Glomerular visceral epithelial cell (primary cell): Measurements from ENCODE around the gene PHF21B.
"Not testable (repeated sequence)": the region's sequence is repeated elsewhere in the genome, so short reads cannot be mapped to it uniquely, and the experiment has no call there.

ENCODE experiments used
- DNase-seq: peaks from one replicate; pipeline ENCODE4 v3.0.0-alpha.2; 2016; ENCODE audit errors: extremely low spot score

PHF21B gene

DNA sequence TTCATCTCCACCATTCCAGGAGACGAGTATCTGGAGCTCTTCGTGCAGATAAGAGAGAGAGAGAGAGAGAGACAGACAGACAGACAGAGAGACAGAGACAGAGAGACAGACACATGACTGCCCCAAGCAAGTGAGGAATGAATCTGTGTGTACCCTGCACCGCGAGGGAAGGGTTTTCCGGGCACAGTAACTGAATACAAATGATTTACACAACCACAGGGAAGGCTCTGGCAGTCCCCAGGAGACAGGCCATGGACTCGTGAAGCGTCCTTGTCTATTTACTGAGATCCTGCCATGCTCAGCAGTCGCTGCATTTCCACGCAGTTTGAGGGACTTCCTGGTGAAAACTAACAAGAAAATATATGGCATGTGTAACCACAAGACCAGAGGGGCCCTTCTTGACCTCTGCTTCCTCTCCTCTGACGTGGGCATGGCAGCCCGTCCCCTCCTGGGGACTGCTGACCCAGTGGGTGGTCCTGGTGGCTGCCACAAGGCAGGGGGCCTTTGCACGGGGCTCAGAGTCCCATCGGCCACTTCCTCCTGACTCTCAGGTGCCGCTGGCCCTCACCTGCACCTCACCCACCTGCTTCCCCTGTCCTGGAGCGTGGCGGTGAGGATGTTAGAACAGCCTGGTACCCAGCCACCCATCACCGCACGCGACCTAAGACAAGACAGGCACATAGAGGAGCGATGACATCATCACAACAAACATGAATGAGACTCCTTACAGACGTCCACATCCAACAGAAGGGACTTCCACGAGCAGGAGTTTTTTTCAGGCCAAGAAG lies 75.9 kb downstream of the PHF21B start:
- no peak for DNase-seq

DNA sequence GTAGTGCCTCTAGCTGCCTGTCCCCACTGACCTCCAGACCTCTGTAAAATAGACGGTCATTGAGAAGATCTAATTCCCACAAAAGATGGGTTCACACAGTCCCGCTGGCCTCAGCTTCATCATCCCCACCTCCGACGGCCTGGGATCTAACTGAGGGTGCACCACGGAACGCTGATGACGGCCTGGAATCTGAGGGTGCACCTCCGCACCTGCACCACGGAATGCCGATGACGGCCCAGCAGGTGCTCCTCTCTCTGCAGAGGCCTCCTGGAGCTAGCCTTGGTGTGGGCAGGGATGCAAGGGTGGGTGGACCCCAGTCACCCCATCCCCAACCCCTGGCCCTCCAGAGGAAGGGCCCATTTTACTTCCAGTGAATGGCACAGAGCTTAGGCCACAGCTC lies 77.3 kb downstream of the PHF21B start:
- DNase-seq: no peak

DNA sequence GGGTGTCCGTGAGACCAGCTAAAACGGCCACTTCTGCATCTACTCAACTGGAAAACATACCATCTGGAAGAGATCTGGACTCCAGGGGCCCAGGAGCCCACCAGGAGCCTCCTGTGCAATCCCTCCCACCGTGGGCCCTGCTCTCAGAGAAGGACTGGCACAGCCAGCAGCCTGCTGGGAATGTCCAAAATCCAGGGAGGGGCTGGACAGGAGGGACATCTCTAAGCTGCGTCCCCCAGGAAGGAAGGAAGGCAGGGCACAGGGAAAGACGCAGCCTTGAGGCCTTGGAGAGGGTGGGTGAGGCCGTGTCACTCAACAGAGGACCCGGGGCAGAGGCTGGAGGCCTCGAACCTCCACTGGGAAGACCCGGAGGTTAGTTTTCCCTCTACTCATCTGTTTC lies 78.0 kb downstream of the PHF21B start:
- DNase-seq: no peak

DNA sequence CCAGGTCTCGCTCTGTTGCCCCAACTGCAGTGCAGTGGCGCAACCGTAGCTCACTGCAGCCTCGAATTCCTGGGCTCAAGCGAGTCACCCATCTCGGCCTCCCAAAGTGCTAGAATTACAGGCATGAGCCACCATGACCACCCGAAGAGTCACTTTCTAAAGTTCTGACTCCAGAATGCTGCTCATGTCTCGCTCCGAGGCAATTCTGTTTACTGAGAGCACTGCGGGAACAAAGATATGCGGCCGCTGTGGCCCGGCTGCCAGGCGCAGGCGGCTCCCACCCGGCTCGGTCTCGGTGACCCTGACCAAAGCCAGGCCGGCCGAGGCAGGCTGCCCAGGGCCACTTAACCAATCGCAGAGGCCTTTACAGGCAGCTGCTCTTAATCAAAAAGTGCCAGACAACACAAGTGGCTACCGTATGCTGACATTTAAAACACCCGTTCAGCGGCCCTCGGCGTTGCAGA lies 78.7 kb downstream of the PHF21B start:
- DNase-seq: no peak

DNA sequence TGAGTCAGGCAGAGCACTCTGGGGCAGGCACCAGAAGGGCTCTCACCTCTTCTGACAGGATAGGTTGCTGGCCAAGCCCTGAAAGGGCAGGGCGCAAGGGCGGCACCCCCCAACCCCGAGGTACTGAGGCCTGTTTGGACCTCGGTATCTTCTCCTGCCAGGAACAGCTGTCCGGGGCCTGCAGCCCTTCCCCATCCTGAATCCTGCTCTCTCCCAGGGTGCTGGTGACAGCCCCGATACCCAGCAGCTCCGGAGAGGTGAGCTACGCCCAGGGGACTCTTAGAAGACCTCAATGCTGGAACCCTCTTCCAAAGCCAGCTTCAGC lies 79.1 kb downstream of the PHF21B start:
- no peak for DNase-seq

DNA sequence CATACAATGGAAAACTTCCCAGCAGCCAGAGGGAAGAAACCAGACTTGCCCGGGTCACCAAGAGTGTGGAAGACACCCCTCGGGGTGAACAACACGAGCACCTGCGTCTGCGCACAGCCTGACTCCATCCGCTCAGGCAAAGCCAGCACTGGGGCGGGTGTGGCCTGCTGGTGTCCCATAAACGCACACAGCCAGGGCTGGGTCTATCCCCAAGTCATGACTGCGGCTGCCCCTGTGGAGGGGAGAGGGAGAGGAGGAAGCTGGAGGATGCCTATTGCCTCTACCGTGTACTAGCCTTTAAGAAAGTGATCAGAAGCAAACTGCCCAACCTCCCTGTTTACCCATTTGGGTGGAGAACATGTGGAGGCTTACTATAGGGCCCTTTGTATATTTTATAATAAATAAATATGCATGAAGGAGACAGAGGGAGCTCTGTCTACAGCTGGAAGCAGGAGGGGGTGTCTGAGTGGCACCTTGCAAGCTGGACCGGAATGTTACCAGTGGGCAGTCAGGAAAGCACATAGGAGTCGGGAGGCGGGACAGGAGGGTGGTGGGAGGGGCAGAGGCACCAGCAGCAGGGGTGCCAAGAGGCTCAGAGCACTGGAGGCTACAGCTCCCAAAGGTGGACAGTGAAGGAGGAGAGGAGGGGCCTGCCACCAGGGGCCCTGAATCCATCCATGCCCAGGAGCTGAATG lies 79.6 kb downstream of the PHF21B start:
- no peak for DNase-seq

DNA sequence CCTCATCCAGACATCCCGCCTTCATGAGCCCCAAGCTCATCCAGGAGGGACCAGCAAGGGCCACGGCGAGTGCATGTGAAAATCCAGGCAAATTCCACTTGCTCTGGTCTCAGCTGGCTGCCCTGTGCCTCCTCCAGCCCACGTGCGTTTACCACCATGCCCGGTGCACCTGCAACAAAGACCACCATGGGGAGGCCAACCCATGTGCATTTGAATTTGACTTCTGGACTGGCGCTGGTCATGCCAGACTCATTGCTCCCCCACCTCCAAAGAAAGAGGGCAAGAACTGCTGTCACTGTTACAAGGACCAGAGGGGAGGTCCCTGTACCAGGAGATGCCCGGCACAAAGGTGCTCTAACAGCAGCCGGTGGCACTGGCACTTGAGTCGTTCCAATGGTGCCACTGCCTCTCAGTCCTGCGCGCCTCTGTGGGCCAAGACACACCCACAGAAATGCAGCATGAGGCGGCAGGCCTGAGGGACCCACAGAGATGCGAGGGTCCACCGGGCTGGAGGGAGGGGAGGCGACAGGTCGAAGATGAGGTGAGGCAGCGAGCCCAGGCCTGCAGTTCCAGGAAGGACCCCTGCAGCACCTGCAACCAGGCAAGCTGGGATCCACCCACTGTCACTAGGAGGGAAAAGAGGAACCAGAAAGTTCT lies 80.3 kb downstream of the PHF21B start:
- DNase-seq: no peak

DNA sequence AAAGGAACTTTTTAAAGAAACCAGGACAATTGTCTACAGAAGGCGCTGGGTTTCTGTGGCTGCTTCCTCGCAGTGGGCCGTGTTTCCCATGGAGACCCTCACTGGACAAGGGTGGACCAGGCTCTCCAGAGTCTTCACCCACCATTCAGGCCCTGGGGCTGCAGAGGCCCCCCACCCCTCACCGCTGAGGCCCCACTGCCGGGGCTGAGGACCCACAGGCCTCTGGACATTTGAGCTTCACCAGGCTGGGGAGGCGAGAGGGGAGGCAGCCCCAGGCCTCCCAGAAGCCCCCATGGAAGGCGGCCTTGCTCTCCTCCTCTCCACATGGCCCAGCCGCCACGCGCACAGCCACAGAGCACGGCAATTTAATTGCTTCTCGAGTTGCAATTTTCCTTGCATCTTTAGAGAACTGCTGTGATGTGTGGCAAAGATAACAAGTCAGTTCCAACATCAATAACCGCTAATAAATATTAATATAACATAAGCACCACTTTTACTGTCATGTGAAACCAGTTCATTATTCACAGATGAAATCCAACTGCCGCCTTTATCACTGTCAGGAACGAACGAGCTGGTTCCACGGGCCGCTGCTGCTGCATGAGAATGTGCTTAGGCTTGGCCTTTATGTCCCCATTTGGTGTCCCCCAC lies 81.0 kb downstream of the PHF21B start:
- DNase-seq: no peak

DNA sequence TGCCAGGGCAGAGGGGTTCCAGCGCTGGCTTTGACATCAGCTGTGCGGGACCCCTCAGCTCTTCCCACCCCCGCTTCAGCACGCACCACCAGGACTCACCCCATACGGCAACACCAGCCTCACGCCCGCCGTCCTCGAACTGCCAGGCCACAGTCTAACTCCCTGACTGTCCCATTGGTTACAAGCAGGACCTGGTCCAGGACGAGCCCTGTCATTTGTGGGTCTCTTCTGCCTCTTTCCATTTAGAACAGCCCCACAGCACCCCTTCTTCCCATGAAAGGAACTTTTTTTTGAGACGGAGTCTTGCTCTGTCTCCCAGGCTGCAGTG lies 81.7 kb downstream of the PHF21B start:
- no peak for DNase-seq

DNA sequence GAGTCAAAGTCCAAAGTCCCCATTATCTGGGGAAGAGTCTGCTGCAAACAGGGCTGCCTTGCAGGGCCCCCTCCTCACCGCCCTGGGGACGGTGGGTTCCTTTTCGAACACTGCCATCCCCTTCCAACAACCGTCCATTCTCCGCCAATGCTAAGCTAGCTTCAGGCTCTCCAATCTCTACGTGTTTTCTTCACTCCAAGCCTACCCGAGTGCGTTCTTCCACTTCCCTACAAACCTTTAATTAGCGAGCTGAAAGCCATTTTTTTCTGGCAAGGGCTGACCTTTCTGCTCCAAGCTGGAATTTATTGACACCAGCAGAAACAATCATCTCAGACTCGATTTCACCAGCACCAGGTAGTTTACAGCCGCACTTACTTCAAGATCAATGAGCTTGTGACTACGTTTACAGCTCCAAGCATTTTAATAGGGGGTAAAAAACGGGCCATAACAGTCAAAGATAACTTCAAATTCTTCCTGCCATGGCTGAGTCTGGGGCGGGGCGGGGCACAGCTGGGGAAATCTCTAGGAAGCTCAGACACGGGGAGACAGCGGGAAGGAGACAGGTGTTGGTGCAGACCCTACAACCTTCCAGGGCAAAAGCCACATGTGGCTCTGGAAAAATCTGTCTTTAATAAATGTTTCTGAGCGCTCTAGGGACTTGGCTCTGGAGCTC lies 82.2 kb downstream of the PHF21B start:
- no peak for DNase-seq

DNA sequence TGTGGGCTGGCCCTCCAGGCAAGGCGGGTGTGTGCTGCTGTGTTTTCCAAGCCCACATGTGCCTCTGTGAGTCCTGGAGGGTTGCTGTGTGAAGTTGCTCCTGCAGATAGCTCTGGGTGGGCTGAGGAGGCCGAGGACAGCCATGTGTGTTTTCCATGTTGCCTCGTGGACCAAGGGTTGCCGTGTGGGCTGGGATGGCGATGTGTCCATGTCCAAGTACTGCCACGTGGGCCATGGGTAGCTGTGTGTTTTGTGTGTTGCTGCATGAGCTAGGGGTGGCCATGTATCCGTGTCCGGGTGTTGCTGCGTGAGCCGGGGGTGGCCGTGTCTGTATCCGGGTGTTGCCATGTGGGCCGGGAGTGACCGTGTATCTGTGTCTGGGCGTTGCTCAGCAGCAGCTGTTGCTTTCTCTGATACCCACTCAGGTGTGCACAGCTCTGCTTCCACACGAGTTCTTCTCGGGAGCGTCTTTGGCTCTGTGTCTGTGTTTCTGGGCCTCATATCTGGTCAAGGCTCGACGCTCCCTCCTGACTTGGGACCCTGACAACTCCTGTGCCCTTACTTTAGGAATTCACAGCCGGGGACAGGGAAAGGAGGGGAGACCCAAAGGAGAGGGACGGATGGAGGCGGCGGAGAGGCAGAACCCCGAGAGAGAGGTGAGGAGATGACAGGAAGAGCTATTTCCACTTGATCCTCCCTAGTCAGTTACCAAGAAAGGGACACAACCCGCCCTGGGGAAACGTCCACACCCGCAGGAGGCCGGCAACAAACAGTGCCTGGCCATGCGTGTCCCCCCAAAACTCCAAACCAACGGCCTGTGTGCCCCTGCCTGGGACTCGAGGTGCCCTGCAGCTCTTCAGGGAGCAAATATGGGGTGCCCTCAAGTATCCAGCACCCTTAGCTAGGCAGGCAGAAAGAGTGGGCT lies 83.1 kb downstream of the PHF21B start:
- no peak for DNase-seq

DNA sequence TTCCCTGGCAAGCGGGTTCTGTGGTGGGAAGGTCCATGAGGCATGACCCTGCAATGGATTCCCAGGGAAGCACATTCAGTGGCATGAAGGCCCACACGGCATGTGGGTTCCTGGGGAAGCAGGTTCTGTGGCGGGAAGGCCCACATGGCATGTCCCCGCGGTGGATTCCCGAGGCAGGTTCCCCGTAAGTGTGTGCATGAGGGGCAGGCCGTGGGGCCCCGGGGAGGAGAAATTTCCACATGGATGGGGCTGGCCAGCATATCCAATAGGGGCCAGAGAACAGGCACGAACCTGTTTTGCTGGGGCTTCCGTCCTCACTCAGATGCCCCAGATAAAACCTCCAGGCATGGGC lies 83.7 kb downstream of the PHF21B start:
- no peak for DNase-seq

DNA sequence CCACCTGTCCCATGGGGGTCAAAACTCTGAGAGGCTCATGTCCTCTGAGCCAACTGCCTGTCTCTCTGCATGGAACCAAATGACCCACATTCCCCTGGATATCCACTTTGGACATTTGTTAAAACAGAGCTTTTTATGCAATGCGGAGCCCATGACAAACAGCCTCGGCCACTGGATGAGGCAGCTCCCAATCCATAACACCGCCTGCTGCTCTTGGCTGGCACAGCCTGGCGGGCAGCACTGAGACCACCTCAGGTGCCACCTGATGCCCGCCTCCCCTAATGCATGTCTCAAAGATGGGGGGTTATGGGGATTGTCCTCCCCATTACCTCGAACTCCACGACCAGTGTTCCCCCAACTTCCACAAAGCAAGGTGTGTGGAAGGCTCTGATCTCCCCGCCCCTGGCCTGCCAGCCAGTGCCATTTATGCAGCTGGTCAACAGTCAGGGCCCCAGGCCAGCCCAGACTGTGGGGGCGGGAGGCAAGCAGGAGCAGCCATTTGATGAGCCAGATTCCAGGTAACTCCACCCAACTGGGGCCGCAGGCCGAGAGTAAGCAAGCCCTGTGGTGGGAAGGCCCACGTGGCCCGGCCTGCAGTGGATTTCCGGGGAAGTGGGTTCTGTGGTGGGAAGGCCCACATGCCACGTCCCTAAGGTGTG lies 84.2 kb downstream of the PHF21B start:
- no peak for DNase-seq

DNA sequence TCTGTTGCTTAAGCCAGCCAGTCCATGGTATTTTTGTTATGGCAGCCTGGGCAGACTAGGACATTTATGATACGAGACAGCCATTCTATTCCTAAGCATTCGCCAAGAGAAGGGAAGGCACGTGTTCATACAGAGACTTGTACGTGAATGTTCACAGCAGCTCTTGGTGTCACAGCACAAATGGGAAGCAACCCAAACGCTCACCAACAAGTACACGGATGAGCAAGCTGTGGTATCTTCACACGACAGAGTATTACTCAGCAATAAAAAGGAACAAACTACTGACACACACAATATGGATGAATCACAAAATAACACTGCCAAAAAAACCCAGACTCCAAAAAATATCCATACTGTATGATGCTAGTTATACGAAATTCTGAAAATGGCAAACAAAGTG lies 85.1 kb downstream of the PHF21B start:
- DNase-seq: no peak

DNA sequence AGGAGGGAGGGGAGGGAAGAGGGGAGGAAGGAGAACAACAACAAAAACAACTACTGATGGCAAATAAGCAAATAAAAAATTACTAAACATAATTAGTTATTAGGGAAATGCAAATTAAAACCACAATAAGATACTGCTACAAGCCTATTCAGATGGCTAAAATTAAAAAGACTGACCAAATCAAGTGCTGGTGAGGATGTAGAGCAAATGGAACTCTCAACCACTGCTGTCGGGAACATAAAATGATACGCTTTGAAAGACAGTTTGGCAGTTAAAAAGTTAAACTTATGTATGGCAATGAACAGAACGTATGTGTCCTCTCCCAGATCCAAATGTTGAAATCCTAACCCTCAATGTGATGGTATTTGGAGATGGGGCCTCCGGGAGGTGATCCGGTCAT lies 85.7 kb downstream of the PHF21B start:
- DNase-seq: no peak

DNA sequence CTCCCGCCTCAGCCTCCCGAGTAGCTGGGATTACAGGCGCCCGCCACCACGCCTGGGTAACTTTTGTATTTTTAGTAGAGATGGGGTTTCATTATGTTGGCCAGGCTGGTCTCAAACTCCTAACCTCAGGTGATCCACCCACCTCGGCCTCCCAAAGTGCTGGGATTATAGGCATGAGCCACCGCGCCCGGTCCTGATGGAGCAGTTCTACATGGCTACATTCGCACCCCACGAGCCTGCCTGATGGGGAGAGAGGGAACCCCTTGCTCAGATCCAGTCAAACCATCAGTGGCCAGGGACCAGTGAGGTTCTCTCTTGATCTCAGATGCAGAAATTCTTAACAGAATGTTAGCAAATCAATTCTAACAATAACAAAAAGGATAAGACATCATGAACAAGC lies 88.0 kb downstream of the PHF21B start:
- not testable (repeated sequence) for DNase-seq

DNA sequence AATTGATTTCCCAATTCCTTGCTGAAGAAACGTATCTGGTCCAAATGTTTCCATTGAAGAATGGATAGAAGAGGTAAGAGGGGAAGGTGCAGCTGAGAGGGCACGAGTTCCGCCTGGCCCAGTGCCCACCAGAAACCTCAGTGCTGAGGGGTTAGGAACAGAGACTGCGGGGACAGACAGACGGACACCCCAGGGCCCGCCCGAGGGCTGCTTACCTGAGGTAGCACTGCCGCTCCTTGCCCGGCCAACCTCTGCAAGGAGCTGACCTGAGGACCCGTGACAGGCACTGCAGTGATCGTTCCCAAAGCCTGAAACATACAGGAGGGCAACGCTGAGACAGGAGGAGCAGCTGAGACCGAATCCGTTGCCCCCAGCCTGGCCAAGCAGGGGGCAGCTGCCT lies 89.6 kb downstream of the PHF21B start:
- no peak for DNase-seq

DNA sequence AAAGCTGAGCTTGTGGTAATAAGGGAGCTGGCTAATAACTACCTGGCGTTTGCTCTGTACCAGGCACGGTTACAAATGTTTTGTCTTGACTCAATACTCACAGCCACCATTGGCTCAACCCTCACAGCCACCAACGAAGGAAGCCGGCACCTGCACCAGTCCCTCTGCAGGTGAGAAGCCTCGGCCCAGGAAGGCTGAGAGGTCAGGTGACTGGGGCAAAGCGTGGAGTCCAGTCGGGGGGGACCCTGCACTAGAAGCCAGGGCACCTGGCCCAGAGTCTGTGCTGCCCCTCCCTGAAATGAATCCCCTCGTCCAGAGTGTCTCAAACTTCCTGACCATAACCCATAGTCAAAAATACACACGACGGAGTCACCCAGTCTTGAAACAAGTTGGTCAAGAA lies 90.1 kb downstream of the PHF21B start:
- DNase-seq: no peak

DNA sequence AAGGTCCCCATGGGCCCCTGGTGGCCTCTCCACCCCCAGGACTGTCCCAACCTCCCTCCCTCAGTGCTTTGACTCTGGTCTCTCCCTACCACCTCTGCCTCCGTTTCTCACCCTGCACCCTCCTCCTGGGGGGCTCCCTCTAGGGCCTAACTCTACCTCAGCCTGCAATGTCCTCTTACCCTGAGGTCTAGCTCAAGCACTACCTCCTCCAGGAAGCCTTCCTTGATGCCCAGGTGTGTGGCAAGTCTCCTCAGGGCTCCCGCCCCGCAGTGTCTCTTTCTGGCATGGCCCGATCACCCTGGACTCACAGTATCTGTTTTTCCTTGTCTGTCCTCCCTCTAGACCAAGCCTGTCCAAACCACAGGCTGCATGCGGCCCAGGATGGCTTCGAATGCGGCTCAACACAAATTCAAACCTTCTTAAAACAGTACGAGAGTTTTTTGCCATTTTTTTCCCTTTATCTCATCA lies 90.8 kb downstream of the PHF21B start:
- DNase-seq: no peak

DNA sequence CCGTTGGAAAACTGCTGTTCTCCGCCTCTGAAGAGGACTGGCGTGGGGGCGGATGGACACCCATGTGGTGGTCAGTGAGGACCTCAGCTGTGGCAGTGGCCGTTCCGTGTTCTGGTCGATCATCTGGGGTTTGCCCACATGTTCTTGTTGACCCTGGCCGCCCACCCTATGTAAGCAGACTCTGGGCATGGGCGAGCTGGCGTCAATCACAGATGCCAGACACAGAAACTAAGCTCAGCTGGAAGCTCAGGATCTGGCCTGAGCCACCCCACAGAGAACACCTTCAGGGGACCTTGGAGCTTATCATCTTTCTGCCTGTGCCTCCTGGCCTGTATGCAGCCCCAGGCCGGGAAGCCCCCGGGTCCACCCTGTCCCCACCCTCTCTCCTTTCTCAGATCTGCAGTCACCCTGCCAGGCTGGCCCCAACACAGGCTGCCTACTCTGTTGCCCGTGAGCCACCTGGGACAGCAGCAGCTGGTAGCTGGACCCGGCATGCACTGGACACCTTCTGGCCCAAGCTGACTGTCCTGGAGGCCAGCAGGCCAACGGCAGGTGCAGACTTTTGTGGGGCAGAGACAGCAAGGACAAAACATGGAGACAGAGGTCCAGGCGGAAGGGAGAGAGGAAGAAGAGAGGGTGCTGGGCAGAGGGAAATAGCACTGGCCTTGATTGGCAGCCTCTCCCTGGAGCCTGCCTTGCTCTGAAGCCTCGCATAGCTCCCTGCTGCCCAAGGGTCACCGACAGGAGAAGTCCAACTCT lies 91.5 kb downstream of the PHF21B start:
- DNase-seq: no peak
